GM23338 (cell line): Measurements from ENCODE around the gene SIL1. TPM values are rescaled to one million over a fixed set of nuclear protein-coding genes. Genes with fewer than 3 reads are reported as not detected.

Experiments used
- ATAC-seq: fragments of 200-7000 bp; cut with Tn5 transposase; 3 replicates; pipeline ENCODE4 v1.9.1; 2020
- DNase-seq: peaks from one replicate; pipeline ENCODE4 v3.0.0-alpha.2; 2015; ENCODE audit warnings: low spot score
- H2AFZ ChIP-seq: fragments of 200-600 bp; sonication (generic); 2 replicates; pipeline ENCODE4 v1.8.0; 2016; ENCODE audit warnings: antibody characterized with exemption, mild to moderate bottlenecking, moderate library complexity
- H3F3A ChIP-seq: fragments of 200-600 bp; sonication (generic); replicated peaks from 2 replicates; pipeline ENCODE4 v1.8.0; 2017; ENCODE audit warnings: antibody characterized with exemption, mixed run types, low read depth
- H3K27ac ChIP-seq: fragments of 200-600 bp; sonication (generic); 2 replicates; pipeline ENCODE4 v1.6.1; 2016; ENCODE audit warnings: low read depth
- H3K27me3 ChIP-seq: fragments of 200-600 bp; sonication (generic); 2 replicates; pipeline ENCODE4 v1.8.0; 2016; ENCODE audit warnings: mild to moderate bottlenecking, mixed run types, moderate library complexity; ENCODE audit not compliant: insufficient read depth
- H3K36me3 ChIP-seq: fragments of 200-600 bp; sonication (generic); 2 replicates; pipeline ENCODE4 v1.8.0; 2016; ENCODE audit warnings: mild to moderate bottlenecking; ENCODE audit not compliant: insufficient read depth
- H3K4me1 ChIP-seq: fragments of 200-600 bp; sonication (generic); 2 replicates; pipeline ENCODE4 v1.8.0; 2016; ENCODE audit warnings: mild to moderate bottlenecking, moderate library complexity; ENCODE audit not compliant: insufficient read depth
- H3K4me2 ChIP-seq: fragments of 200-600 bp; sonication (generic); 2 replicates; pipeline ENCODE4 v1.7.1; 2017; ENCODE audit warnings: mixed run types
- H3K4me3 ChIP-seq: fragments of 200-600 bp; sonication (generic); 2 replicates; pipeline ENCODE4 v1.6.1; 2016; ENCODE audit warnings: mixed run types
- H3K79me2 ChIP-seq: fragments of 200-600 bp; sonication (generic); replicated peaks from 2 replicates; pipeline ENCODE4 v1.8.0; 2017; ENCODE audit warnings: mild to moderate bottlenecking; ENCODE audit not compliant: insufficient read depth
- H3K9me2 ChIP-seq: fragments of 200-600 bp; sonication (generic); 2 replicates; pipeline ENCODE4 v1.8.0; 2017; ENCODE audit not compliant: insufficient read depth
- H4K20me1 ChIP-seq: fragments of 200-600 bp; sonication (generic); replicated peaks from 2 replicates; pipeline ENCODE4 v1.8.0; 2017; ENCODE audit warnings: mild to moderate bottlenecking; ENCODE audit not compliant: insufficient read depth
- H3K27ac Mint-ChIP-seq: 2 replicates; pipeline ENCODE4 v1.8.0; 2020; ENCODE audit warnings: inconsistent platforms, mild to moderate bottlenecking, moderate library complexity, mixed read lengths
- H3K27me3 Mint-ChIP-seq: 3 replicates; pipeline ENCODE4 v1.8.0; 2022; ENCODE audit warnings: low read depth, mild to moderate bottlenecking, moderate library complexity, mixed read lengths, inconsistent platforms; ENCODE audit not compliant: insufficient read depth, poor library complexity
- H3K36me3 Mint-ChIP-seq: 3 replicates; pipeline ENCODE4 v1.8.0; 2021; ENCODE audit warnings: low read depth, mild to moderate bottlenecking, inconsistent platforms, moderate library complexity, mixed read lengths
- H3K4me1 Mint-ChIP-seq: 3 replicates; pipeline ENCODE4 v1.8.0; 2020; ENCODE audit warnings: mild to moderate bottlenecking, inconsistent platforms, mixed read lengths
- H3K4me3 Mint-ChIP-seq: 3 replicates; pipeline ENCODE4 v1.8.0; 2021; ENCODE audit warnings: moderate library complexity, mild to moderate bottlenecking, inconsistent platforms, mixed read lengths
- H3K9me3 Mint-ChIP-seq: 3 replicates; pipeline ENCODE4 v1.8.0; 2020; ENCODE audit warnings: moderate library complexity, mild to moderate bottlenecking, inconsistent platforms, mixed read lengths
- CTCF ChIP-seq, 2 experiments: fragments of 200-600 bp in 1 of 2; sonication (generic) in 1 of 2; conservative IDR thresholded peaks; 2 replicates each; pipeline versions ENCODE4 v1.5.1 to v1.6.1; 2016 to 2017; ENCODE audit warnings: antibody characterized with exemption in 2 of 2, low read depth in 2 of 2, mild to moderate bottlenecking in 2 of 2, moderate library complexity in 1 of 2
- ETS1 ChIP-seq: IDR thresholded peaks from 2 replicates; pipeline ENCODE4 v1.6.1; 2016; ENCODE audit warnings: antibody characterized with exemption
- JUNB ChIP-seq: IDR thresholded peaks from one replicate; pipeline ENCODE4 v1.6.1; 2016; ENCODE audit warnings: antibody characterized with exemption; ENCODE audit not compliant: unreplicated experiment
- NANOG ChIP-seq: IDR thresholded peaks from 2 replicates; pipeline ENCODE4 v1.6.1; 2016; ENCODE audit warnings: antibody characterized with exemption, borderline replicate concordance
- POLR2AphosphoS5 ChIP-seq: IDR thresholded peaks from 2 replicates; pipeline ENCODE4 v1.6.1; 2016; ENCODE audit warnings: antibody characterized with exemption, low read depth
- REST ChIP-seq: IDR thresholded peaks from one replicate; pipeline ENCODE4 v1.6.1; 2018; ENCODE audit warnings: antibody characterized with exemption; ENCODE audit not compliant: unreplicated experiment
- STAT1 ChIP-seq: IDR thresholded peaks from one replicate; pipeline ENCODE4 v1.6.1; 2016; ENCODE audit warnings: antibody characterized with exemption; ENCODE audit not compliant: unreplicated experiment
- ZNF331 ChIP-seq: fragments of 250-450 bp; sonication (Bioruptor Pico); IDR thresholded peaks from 2 replicates; pipeline ENCODE4 v1.5.0; 2020; ENCODE audit warnings: low read depth, mild to moderate bottlenecking, moderate library complexity
- ZNF462 ChIP-seq: fragments of 250-450 bp; sonication (Bioruptor Pico); IDR thresholded peaks from 2 replicates; pipeline ENCODE4 v1.5.0; 2020; ENCODE audit warnings: mild to moderate bottlenecking, moderate library complexity
- polyA plus RNA-seq: library from polyadenylated mRNA; unstranded; fragments of >200 nt; fragmentation: Nextera tagmentation; extraction: Ambion mirVana; gene quantifications from 2 replicates; pipeline ENCODE4 v1.2.1, GENCODE V29; 2016
- total RNA-seq: library from RNA; depleted of rRNA; stranded (reverse); fragments of >200 nt; shearing (Covaris generic); gene quantifications from 2 replicates; pipeline ENCODE4 v1.2.3, GENCODE V29; 2014

SIL1 gene
- total and polyA plus RNA-seq, 2 experiments from 2014 or later, result 5.5 to 5.9 TPM

GRCh38 chr5:138956801-138957200 is 241.4 kb downstream of the SIL1 start (continued):
- TF ChIP-seq ZNF462 (CRISPR knock-in tag), result no peak
- no peak for TF ChIP-seq CTCF (conservative IDR thresholded peaks at IDR 0.05; ENCODE audit: low read depth in 2 of 2)

GRCh38 chr5:138955671-138956295 is 242.4 kb downstream of the SIL1 start:
- Histone ChIP-seq H3K4me1 (no peaks in the 10 kb centered on the region; the same call in 1 of the 2 replicates), H3K27me3 (no peaks in the 10 kb centered on the region), H3F3A (no peaks in the 10 kb centered on the region), H3K4me3 (no peak overlapping the region), H3K36me3 (no peaks in the 10 kb centered on the region), H3K79me2 (no peaks in the 10 kb centered on the region), H3K9me2 (no peaks in the 10 kb centered on the region), H4K20me1 (no peaks in the 10 kb centered on the region), H3K4me2 (no peak overlapping the region), H2AFZ (no peak overlapping the region), H3K27ac (no peak overlapping the region)
- no peaks in the 10 kb centered on the region for H3K9me3 Mint-ChIP-seq
- peaks cover 13% of the 10 kb centered on the region for H3K4me1 Mint-ChIP-seq
- no peak overlapping the region for H3K27ac Mint-ChIP-seq
- DNase-seq (no peak), ATAC-seq (no peak)
- H3K27me3 Mint-ChIP-seq, result peaks cover 13% of the 10 kb centered on the region
- no peaks in the 10 kb centered on the region for H3K36me3 Mint-ChIP-seq
- H3K4me3 Mint-ChIP-seq, result no peak overlapping the region
- no peak for TF ChIP-seq NANOG
- TF ChIP-seq POLR2AphosphoS5, result no peak
- TF ChIP-seq ZNF331 (CRISPR knock-in tag), result no peak
- no peak for TF ChIP-seq STAT1
- no peak for TF ChIP-seq REST
- no peak for TF ChIP-seq CTCF (conservative IDR thresholded peaks at IDR 0.05; ENCODE audit: low read depth in 2 of 2)
- no peak for TF ChIP-seq JUNB
- no peak for TF ChIP-seq ETS1
